Measurements from ENCODE around the gene ZFAND3. TPM values are rescaled to one million over a fixed set of nuclear protein-coding genes. Genes with fewer than 3 reads are reported as not detected.

The ZFAND3 gene
- total and polyA plus RNA-seq, 2 donors: 25.4 to 68.9 TPM

DNA sequence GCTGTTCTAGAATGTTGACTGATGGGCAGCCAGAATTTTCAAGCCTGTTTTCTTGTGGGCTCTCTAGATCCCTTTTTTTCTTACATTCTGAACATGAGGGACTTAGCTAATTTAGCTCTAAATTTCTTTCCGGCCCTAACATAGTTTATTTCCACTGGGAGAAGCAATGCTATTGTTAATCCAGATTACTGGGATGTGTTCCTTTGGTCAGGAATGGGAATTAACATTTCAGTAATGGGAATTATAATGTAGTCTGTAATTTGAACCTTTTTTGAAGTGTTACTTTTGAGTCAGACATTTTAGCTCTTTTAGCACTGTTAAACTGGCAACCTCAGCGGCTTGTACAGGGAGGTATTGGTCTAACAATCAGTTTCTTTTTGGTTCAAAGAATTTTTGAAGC is 7.5 kb downstream of the ZFAND3 start:
- DNase-seq (ENCODE audit: extremely low spot score): no peak
- no peaks in the 10 kb centered on the region for H3K36me3 ChIP-seq (ENCODE audit: insufficient read depth)
- H3K4me1 ChIP-seq (ENCODE audit: insufficient read depth): peaks cover 3% of the 10 kb centered on the region
- WGBS: 85% methylated on average over 2 of the region's 2 CpGs
- H3K4me3 ChIP-seq (ENCODE audit: low read depth, low read length): no peak overlapping the region
- no peak overlapping the region for H3K27ac ChIP-seq (ENCODE audit: low read depth)

DNA sequence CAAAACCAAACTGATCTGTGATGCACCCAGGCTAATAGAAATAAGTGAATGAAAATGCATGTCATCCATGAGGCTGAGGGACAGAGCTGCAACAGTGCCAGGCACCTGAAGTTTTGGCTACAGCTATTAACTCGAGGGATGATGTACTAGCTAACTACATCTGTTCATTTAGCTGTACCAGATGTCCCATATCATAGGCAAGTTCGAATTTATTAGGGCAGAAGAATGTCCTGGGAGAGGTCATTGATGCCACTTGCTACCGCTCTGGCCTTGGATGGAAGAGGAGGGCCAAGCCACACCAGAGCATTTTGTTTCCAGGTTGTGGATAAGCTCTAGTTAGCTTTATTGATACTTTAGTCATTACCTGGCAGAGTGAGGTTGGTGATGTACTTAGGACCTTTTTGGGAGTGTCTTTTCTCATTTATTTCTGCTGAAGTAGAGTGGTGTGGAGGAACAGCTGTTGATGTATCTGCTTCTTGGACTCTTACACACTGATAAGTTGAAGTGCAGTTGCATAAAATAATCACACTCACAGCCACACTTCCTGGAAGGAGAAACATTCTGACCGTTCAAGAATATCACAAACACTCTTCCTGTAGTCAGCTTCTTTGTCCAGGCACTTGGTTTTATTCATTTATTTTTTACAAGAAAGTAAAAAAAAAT is 8.2 kb downstream of the ZFAND3 start:
- H3K36me3 ChIP-seq (ENCODE audit: insufficient read depth): no peaks in the 10 kb centered on the region
- no peak overlapping the region for H3K4me3 ChIP-seq (ENCODE audit: low read depth, low read length)
- peaks cover 3% of the 10 kb centered on the region for H3K4me1 ChIP-seq (ENCODE audit: insufficient read depth)
- no peak overlapping the region for H3K27ac ChIP-seq (ENCODE audit: low read depth)
- no peak for DNase-seq (ENCODE audit: extremely low spot score)
- 37% methylated on average over 4 of the region's 4 CpGs for WGBS

DNA sequence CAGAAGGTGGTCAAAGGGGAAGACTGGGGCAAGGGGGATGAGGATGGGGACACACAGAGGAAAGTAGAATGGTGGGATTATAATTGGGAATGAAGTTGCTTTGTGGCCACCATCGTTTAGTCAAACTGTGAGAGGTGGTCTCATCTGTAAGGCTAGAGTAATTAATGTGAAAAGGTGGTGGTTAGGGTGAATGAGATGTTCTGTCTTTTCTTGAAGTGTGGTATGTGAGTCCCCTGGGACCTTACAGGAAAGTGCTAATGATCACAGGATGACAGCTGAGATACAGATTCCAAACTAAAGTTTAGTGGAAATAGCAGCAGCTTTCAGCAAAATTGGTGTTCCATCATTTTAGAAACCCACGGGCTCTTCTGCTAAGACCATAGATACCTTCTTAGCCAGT is 10.7 kb downstream of the ZFAND3 start:
- H3K36me3 ChIP-seq (ENCODE audit: insufficient read depth): no peaks in the 10 kb centered on the region
- no peak overlapping the region for H3K4me3 ChIP-seq (ENCODE audit: low read depth, low read length)
- 74% methylated on average over 2 of the region's 2 CpGs for WGBS
- DNase-seq (ENCODE audit: extremely low spot score): no peak
- no peak overlapping the region for H3K27ac ChIP-seq (ENCODE audit: low read depth)
- H3K4me1 ChIP-seq (ENCODE audit: insufficient read depth): peaks cover 3% of the 10 kb centered on the region

DNA sequence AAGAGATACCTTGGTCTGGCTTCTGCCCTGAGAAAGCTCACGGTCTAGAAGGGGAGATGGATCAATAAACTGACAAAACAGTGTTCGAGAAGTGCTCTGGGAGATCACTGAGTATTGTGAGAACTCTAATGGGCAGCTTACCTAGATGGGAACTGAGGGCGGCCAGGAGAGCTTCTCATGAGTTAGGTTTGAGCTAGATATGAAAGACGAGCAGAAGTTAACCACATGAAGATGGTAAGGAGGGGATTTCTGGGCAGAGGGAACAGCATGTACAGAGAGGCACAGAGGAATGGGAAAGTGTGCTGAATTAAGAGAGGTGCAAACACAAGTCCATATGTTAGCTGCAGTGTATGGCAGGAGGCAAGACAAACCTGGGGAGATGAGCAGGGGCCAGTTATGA is 11.9 kb downstream of the ZFAND3 start:
- no peak for DNase-seq (ENCODE audit: extremely low spot score)
- peaks cover 3% of the 10 kb centered on the region for H3K4me1 ChIP-seq (ENCODE audit: insufficient read depth)
- H3K36me3 ChIP-seq (ENCODE audit: insufficient read depth): no peaks in the 10 kb centered on the region
- no peak overlapping the region for H3K4me3 ChIP-seq (ENCODE audit: low read depth, low read length)
- H3K27ac ChIP-seq (ENCODE audit: low read depth): no peak overlapping the region
- WGBS: 93% methylated on average over 4 of the region's 4 CpGs

DNA sequence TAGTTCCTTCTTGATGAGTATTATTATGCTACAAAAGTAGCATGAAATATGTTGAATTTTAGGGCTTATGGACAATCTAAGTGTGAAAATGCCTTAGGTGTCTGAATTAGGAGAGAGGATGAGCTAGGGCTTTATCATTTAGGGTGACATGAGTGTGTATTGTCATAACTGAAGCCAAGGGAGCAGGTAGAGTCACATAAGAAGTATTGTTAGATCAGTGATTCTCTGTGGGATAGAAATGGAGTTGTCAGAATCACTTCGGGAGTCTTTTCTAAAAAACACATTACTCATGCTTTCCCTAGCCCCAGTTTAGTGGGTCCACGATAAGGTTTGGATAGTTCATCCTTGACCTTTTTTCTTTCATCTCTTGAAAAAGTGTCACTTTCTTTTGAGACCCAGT is 16.4 kb downstream of the ZFAND3 start:
- WGBS: 94% methylated on average over 2 of the region's 2 CpGs
- DNase-seq (ENCODE audit: extremely low spot score): no peak
- H3K27ac ChIP-seq (ENCODE audit: low read depth): no peak overlapping the region
- H3K4me1 ChIP-seq (ENCODE audit: insufficient read depth): no peaks in the 10 kb centered on the region
- no peak overlapping the region for H3K4me3 ChIP-seq (ENCODE audit: low read depth, low read length)
- no peaks in the 10 kb centered on the region for H3K36me3 ChIP-seq (ENCODE audit: insufficient read depth)

DNA sequence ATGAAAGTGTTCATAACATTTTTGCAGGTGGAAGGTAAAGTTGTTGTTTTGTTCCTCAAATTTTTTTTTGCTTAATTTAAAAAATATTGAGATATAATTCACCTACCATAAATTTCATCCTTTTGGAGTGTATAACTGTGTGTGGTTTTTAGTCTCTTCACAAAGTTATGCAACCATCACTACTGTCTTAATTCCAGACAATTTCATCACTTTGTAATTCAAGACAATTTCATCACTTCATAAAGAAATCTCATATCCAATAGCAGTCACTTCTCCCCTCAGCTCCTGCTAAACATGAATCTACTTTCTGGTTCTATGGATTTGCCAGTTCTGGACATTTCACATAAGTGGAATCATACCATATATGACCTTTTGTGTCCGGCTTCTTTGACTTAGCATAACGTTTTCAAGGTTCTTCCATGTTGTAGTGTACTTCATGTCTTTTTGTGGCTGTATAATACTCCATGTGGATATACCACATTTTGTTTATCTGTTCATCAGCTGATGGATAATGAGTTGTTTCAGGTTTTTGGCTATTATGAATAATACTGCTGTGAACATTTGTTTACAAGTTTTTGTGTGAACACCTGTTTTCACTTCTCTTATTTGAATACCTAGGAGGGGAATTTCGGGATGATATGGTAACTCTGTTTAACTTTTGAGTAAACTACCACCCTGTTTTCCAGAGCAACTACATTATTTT is 18.8 kb downstream of the ZFAND3 start:
- Histone ChIP-seq H3K4me1 (ENCODE audit: insufficient read depth) (no peaks in the 10 kb centered on the region), H3K36me3 (ENCODE audit: insufficient read depth) (no peaks in the 10 kb centered on the region), H3K4me3 (ENCODE audit: low read depth, low read length) (no peak overlapping the region), H3K27ac (ENCODE audit: low read depth) (no peak overlapping the region)
- DNase-seq (ENCODE audit: extremely low spot score): no peak
- WGBS: 93% methylated on average over 3 of the region's 3 CpGs

DNA sequence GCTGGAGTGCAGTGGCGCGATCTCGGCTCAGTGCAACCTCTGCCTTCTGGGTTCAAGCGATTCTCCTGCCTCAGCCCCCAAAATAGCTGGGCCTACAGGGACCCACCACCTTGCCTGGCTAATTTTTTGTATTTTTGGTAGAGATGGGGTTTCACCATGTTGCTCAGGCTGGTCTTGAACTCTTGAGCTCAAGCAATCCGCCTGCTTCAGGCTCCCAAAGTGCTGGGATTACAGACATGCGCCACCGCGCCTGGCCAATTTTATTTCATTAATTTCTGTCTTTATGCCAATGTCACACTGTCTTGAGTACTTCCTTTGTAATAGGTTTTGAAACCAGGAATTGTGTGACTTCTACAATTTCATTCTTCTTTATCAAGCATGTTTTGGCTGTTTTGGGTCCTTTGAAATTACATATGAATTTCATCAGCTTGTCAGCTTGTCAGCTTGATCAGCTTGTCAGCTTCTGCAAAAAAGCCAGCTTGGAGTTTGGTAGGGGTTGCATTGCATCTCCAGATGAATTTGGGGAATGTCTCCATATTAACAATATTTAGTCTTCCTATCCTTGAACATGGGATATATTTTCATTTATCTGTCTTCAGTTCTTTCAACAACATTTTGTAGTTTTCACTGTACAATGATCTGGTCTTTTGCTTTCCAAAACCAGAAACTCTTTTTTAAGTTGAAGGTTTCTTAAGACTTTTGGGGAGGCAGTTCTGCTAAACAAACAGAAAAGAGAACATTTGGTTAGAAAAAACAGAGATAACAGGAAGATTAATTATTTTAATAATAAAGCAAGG is 20.8 kb downstream of the ZFAND3 start:
- Histone ChIP-seq H3K4me3 (ENCODE audit: low read depth, low read length) (no peak overlapping the region), H3K4me1 (ENCODE audit: insufficient read depth) (no peaks in the 10 kb centered on the region), H3K27ac (ENCODE audit: low read depth) (no peak overlapping the region), H3K36me3 (ENCODE audit: insufficient read depth) (no peaks in the 10 kb centered on the region)
- 98% methylated on average over 8 of the region's 8 CpGs for WGBS
- no peak for DNase-seq (ENCODE audit: extremely low spot score)

DNA sequence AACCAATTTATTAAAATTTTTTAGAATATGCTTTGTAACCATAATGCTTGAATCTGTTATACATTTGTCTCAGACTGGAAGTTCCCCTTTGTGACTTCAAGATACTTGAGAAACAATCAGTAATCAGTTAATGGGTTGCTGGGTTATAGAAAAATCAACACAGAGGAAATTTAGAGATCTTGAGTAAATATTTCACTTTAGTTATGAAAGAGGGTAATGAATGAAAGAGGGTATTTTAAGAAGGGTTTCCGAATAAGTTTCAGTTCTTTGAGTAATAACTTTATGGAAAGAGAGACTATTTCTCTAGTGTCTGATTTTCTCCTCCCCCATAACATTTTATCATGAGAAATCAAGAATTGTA is 21.4 kb downstream of the ZFAND3 start:
- no peak for DNase-seq (ENCODE audit: extremely low spot score)
- Histone ChIP-seq H3K27ac (ENCODE audit: low read depth) (no peak overlapping the region), H3K4me1 (ENCODE audit: insufficient read depth) (no peaks in the 10 kb centered on the region), H3K4me3 (ENCODE audit: low read depth, low read length) (no peak overlapping the region), H3K36me3 (ENCODE audit: insufficient read depth) (no peaks in the 10 kb centered on the region)
- 81% methylated on average over 1 of the region's 1 CpG for WGBS

DNA sequence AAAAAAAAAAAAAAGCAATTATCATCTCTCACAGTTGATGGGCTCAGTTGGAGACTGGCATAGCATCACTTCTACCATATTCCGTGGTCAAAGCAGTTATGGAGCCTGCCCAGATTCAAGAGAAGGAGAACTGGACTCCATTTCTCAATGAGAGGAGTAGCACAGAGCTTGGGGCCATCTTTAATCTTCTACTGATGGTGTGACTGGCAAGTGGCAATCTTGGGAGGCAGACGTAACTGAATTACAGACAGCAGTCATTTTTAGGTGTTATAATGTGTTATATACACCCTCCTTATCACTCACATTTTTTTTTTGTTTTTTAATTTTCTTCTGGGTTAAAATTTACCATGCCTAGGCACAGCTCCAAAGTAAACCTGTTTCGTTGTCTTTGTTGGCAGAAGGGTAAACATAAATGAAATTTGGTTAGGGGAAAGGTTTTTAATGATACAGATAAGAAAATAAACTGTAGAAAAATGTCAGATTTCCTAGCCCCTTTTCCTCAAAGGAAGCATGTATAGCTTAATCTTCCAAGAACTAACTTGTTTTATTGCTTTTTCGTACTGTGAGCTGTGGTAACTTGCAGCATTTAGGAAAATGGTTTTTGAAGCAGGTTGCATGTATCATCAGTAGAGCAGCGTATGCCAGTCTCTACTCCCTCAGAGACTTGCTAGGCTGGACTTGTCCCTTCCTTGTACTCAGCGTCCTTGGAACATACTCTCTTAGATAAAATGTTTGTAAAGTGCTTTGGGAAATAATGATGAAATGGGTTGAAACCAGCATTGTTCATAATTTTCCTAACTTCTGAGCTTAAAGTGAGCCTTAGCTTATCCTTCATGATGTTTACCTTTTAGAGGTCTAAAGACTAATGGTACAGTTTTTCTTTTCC is 25.7 kb downstream of the ZFAND3 start:
- Histone ChIP-seq H3K36me3 (ENCODE audit: insufficient read depth) (no peaks in the 10 kb centered on the region), H3K4me3 (ENCODE audit: low read depth, low read length) (no peak overlapping the region), H3K27ac (ENCODE audit: low read depth) (no peak overlapping the region), H3K4me1 (ENCODE audit: insufficient read depth) (no peaks in the 10 kb centered on the region)
- 78% methylated on average over 6 of the region's 6 CpGs for WGBS
- no peak for DNase-seq (ENCODE audit: extremely low spot score)

DNA sequence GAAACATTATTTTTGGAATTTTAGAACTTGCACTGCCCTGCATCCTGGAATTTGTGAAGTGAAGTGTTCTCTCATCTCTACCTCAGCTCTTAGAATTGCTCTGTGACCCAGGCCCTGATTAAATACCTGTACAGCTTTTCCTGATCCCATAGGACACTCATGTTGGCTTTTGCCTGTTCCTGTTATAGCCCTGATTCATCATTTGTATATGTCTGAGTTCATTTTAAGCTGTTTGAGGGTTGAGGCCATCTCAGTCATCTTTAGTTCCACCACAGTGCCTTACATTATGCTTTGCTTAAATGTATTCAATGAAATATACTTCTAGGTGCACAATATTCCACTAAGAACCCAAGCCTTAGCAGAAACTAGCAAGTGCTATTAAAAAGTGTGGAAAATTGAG is 26.4 kb downstream of the ZFAND3 start:
- no peak overlapping the region for H3K4me3 ChIP-seq (ENCODE audit: low read depth, low read length)
- DNase-seq (ENCODE audit: extremely low spot score): no peak
- H3K36me3 ChIP-seq (ENCODE audit: insufficient read depth): no peaks in the 10 kb centered on the region
- no peak overlapping the region for H3K27ac ChIP-seq (ENCODE audit: low read depth)
- no peaks in the 10 kb centered on the region for H3K4me1 ChIP-seq (ENCODE audit: insufficient read depth)

DNA sequence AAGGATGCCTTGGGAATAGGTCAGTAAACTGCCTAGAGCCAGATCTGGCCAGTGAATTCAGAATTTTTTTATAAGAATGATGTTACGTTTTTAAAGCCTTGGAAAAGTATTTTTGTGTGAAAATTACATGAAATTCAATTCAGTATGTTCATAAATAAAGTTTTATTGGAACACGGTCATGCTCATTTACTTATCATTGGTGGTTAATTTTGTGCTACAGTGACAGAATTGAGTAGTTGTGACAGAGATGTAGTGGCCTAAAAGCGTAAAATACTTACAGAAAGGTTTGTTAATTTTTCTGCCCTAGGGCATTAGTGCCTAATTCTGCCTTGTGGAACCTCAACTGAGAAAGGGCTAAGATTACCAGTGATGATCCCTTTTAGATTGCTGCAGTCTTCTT is 28.2 kb downstream of the ZFAND3 start:
- Histone ChIP-seq H3K36me3 (ENCODE audit: insufficient read depth) (no peaks in the 10 kb centered on the region), H3K4me3 (ENCODE audit: low read depth, low read length) (no peak overlapping the region), H3K27ac (ENCODE audit: low read depth) (no peak overlapping the region), H3K4me1 (ENCODE audit: insufficient read depth) (no peaks in the 10 kb centered on the region)
- DNase-seq (ENCODE audit: extremely low spot score): no peak
- WGBS: 93% methylated on average over 3 of the region's 3 CpGs

DNA sequence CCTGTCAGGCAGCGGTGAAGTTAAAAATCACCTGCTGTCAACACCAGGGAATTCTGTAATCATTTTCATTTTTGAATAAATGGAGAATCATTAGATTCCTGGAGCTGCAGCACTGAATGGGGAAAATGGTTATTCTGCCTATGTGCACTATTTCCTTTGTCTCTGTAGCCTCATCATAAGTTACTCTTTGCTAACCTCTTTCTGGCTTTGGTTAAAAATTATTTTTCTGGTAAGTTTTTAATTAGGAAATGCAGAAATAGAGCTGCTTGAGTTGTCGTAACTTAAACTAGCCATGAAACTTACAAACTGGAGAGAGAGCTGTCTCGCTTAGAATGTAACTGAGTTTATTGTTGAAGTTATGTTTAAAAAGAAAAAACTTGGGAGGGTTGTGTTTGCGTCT is 28.8 kb downstream of the ZFAND3 start:
- Histone ChIP-seq H3K4me1 (ENCODE audit: insufficient read depth) (no peaks in the 10 kb centered on the region), H3K36me3 (ENCODE audit: insufficient read depth) (no peaks in the 10 kb centered on the region), H3K27ac (ENCODE audit: low read depth) (no peak overlapping the region), H3K4me3 (ENCODE audit: low read depth, low read length) (no peak overlapping the region)
- WGBS: 95% methylated on average over 4 of the region's 4 CpGs
- DNase-seq (ENCODE audit: extremely low spot score): no peak

DNA sequence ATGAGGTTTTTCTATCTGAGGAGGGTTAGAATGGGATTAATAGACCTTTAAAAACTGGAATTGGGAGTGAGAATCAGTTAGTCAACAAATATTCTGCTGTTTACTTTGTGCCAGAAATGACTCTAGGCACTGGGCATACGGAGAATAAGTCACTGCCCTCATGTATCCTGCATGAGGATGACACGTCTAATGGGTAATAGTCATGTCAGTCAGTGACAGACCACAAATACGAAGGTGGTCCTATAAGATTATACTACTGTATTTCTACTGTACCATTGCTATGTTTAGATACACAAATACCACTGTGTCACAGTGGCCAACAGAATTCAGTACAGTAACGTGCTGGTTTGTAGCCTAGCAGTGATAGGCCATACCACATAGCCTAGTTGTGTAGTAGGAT is 30.7 kb downstream of the ZFAND3 start:
- Histone ChIP-seq H3K36me3 (ENCODE audit: insufficient read depth) (no peaks in the 10 kb centered on the region), H3K4me1 (ENCODE audit: insufficient read depth) (no peaks in the 10 kb centered on the region), H3K27ac (ENCODE audit: low read depth) (no peak overlapping the region), H3K4me3 (ENCODE audit: low read depth, low read length) (no peak overlapping the region)
- DNase-seq (ENCODE audit: extremely low spot score): no peak
- WGBS: 89% methylated on average over 4 of the region's 4 CpGs
